Stimulated activated CD4-positive, alpha-beta T cell treated with anti-CD3 and anti-CD28 coated beads, Interleukin-1b, Interleukin-23, amount 100 ng/mL, for 24 hours (primary cell): Measurements from ENCODE around the gene ZSWIM7.
"Not testable (repeated sequence)": the region's sequence is repeated elsewhere in the genome, so short reads cannot be mapped to it uniquely, and the experiment has no call there.

ENCODE experiments used
- DNase-seq, 4 experiments: peaks; one replicate each; pipeline ENCODE4 v3.0.0-alpha.2; 2020; ENCODE audit warnings: low read depth in 4 of 4, low spot score in 1 of 4

Gene ZSWIM7

DNA sequence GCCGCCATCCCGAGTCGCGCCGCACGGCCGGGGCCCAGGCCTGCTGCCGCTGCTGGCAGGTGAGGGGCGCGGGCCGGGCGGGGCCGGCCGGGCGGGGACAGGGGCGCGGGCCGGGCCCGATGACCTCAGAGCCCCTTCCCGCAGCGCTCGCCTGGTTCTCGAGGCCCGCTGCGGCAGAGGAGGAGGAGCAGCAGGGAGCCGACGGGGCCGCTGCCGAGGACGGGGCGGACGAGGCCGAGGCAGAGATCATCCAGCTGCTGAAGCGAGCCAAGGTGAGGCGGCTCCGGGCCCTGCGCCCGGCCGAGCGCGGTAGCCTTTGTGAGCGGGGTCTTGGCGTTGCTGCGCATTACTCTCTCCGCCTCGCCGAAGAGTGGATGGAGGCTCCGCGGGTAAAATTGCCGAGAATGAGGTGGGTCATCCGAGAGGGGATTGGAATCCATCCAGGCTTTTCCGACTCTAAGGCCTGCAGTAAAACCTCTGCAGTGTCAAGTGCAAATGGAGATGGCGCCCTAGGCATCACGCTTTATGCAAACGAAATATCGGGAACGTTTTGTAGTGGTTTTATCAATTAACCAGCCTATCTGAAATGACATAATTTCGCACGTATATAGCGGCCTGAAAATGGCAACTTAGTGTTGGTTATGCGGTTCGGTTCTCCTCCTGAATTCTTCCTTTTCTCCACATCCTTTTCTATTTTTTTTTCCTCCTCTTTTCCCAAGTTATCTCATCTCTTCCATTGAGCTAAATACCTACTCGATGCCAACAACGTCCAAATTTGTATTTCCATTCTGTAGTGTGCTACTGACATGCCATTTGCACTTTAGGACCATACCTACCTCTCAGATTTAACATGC lies 697 bp upstream of the ZSWIM7 start:
- peak in 1 of 4 experiments; percentile 10 for DNase-seq

DNA sequence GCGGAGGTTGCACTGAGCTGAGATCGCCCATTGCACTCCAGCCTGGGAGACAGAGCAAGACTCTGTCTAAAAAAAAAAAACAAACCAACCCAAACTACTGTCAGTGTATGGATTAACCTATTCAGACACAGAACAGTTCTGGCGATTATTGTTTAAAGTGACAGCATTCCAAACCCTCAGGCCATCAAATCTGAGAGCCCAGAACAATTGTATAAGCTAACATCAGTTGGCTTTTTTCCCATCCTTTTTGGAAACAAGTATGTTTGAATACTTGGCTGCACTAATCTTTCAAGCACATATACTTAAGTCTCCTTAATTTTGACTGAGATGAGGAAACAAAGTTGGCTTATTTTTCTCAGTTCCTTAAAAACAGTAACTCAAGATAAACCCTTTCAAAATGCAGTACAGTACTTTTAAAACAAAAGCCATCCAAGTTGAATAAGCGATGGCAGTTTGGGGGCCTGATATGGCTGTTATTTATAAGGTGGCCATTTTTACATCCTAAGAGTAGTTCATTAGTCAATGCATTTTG lies 1.4 kb downstream of the ZSWIM7 start:
- DNase-seq = no peak

DNA sequence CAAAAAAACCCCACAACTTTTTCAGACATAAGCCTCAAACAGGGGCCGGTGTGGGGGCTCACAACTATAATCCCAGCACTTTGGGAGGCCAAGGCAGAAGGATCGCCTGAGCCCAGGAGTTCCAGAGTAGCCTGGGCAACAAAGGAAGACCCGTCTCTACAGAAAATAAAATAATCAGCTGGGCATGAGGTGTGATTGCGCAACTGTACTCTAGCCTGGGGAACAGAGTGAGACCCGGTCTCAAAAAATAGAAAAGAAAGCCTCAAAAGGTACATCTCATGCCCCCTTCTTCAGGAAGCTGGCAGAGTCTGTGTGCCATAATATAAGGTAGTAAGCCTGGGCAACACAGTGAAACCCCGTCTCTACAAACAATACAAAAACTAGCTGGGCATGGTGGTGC lies 3.2 kb downstream of the ZSWIM7 start:
- DNase-seq = no peak

DNA sequence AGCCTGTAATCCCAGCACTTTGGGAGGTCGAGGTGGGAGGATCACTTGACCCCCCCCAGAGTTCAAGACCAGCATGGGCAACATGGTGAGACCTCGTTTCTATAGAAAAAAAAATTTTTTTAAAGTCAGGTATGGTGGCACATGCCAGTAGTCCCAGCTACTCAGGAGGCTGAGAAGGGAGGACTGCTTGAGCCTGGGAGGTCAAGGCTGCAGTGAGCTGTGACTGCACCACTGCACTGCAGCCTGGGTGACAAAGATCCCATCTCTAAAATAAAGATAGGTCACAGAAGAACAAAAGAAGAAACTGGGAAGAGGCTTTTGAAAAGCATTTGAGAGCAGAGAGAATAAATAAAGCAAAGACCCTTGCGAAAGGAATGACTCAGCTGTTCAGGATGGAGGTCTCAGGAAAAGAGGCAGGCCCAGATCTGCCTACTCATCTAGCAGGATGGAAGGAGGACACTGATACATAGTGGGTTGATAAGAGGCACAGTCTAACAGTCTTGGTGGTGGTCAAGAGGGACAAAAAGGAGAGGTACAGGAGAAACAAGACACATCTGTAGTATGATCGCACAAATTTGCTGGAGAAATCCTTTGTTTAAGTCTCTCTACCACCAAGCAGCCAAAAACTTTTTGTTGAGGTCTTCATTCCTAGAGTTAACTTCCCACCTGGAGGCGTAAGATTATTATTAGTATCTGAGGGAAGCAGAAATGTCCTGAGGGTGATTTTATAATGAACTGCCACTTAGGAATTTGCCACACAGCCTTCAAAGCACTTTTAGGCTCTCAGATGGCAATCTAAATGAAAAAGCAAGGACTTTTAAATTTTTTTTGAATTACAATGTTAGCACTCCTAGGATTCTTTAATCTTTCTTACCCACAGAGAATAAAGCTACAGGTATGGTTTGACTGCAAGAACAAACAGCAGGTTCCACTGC lies 17.6 kb downstream of the ZSWIM7 start:
- no peak for DNase-seq

DNA sequence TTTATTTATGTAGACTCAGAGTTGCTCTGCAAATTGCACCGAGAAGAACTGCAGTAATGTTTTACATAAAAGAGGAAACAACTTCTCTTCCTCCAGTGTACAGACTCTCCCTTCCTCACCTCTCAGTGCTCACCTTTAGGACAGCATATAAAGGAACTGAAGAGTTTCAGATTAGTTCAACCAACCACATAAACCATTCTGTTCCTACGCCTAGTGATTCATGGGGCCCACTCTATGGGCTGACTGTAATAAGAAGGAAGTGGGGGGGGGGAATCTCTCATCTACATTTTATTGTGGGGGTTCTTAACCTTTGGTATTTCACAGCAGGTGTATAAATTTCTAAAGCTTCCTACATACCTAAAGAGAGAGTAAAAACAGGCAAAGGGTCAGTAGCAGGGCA lies 18.3 kb downstream of the ZSWIM7 start:
- peak in 1 of 4 experiments; percentile 12 for DNase-seq

DNA sequence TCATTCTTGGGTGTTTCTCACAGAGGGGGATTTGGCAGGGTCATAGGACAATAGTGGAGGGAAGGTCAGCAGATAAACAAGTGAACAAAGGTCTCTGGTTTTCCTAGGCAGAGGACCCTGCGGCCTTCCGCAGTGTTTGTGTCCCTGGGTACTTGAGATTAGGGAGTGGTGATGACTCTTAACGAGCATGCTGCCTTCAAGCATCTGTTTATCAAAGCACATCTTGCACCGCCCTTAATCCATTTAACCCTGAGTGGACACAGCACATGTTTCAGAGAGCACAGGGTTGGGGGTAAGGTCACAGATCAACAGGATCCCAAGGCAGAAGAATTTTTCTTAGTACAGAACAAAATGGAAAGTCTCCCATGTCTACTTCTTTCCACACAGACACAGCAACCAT lies 20.5 kb downstream of the ZSWIM7 start:
- DNase-seq = not testable (repeated sequence)

DNA sequence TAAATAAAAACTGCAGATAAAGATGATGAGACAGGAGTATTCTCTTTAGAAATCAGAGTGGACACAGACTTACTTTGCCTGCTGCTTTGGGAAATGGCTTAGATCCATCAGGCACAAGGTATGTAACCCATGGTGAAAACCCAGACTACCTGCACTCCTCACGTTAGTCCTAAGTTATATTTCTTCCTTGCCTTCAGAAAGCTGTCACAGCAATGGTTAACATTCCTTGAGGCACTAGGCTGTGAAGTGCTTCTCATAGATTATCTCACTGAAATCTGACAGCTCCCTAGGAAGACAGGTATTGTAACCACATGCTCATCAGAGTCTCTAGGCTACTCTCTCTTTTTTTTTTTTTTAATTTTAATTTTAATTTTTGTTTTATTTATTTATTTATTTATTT lies 20.9 kb downstream of the ZSWIM7 start:
- no peak for DNase-seq

DNA sequence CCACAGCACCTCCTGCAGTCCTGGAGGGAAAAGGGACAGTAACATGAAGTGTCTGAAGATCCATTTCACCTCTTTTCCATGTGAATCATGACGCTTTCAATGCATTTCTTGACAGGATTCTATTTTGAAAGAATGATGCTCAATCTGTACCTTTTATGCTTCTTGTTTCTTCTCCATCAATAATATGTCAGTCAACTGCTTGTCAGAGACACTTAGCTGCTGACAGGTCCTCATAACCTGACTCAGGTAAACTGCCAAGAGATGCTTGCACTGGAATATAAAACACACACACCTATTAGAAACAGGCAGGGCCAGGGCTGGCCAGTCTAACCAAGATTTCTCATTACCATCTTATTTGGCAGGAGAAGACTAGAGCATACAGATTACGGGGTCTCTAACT lies 21.6 kb downstream of the ZSWIM7 start:
- DNase-seq = no peak

DNA sequence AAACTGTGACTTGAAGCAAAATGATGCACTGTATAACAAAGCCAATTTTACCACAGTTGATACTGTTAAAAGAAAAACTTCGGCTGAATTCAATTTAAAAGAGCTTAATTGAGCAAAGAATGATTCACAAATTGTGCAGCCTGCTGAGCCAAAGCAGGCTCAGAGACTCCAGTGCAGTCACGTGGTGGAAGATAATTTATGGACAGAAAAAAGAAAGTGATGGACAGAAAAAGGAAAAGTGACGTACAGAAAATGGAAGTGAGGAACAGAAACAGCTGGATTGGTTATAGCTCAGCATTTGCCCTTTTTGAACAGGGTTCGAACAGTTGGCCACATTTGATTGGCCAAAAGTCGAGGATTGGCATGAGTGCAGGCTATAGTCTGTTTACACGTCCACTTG lies 25.7 kb downstream of the ZSWIM7 start:
- no peak for DNase-seq

DNA sequence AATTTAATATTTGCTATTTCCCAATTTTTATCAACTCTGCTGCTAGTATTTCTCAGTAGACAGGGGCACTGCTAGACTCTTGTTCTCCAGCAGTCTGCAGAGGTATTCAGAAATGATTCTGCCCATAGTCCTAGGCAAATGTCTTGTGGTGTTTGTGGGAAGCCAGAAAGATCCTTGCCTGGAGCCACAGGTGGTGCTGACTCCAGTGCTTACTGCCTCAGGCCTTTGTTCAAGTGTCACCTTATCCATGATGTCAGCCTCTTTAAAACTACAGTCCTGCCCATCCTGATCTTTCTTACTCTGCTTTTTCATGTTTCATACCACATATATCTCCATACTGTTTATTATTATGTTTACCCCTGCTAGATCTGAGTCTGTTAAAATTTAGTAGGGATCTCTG lies 26.5 kb downstream of the ZSWIM7 start:
- DNase-seq = no peak

DNA sequence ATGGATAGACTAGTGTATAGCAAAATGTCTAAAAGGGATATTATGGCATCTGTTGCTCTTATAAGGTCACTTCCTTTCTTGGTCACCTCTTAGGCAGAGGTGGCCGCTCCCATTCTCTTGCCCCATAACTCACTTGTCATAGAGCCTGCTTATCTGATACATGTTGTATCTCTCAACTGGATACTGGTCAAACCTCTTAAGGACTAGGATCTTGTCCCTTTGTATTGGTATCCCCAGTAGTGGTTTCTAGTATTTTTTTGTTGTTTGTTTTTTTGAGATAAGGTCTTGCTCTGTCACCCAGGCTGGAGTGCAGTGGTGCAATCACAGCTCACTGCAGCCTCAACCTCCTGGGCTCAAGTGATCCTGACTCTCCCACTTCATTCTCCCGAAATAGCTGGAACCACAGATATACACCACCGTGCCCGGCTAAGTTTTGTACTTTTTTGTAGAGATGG lies 27.0 kb downstream of the ZSWIM7 start:
- DNase-seq = no peak

DNA sequence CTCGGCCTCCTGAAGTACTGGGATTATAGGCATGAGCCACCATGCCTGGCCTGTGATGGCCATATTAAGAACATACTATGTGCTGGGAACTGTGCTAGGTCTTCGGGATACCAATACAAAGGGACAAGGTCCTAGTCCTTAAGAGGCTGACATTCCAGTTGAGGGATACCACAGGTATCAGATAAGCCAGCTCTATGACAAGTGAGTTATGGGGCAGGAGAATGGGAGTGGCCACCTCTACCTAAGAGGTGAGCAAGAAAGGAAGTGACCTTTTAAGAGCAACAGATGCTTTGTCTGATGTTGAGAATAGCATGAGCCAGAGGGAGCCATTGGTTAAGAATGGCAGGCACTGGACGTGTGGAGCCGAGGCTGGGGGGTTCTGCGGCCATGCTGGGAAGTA lies 27.6 kb downstream of the ZSWIM7 start:
- no peak for DNase-seq

DNA sequence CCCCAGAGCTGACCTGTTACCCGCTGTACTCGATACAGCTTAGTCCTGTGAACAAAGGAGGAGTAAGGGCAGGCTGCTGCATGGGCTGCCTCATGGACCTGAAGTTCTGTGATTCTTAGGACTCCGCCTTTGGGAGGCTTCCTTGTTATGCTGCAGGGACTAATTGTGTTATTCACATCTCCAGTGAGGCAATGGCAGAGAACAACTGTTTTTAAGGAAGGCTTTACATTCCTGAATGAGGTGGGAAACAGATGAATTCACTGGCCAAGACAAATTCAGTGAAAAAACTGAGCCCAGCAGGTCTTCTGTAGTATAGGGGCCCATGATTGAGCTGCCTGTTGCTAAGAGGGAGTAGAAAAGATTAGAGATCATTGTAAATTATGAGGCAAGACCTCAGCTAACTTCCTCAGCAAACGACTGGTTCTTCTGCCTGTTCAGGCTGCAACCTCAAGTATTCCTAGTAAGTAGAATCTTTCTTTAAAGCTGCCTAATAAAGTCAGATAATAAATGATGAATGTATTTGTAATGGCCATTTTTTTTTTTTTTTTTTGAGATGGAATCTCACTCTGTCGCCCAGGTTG lies 28.3 kb downstream of the ZSWIM7 start:
- DNase-seq = no peak

DNA sequence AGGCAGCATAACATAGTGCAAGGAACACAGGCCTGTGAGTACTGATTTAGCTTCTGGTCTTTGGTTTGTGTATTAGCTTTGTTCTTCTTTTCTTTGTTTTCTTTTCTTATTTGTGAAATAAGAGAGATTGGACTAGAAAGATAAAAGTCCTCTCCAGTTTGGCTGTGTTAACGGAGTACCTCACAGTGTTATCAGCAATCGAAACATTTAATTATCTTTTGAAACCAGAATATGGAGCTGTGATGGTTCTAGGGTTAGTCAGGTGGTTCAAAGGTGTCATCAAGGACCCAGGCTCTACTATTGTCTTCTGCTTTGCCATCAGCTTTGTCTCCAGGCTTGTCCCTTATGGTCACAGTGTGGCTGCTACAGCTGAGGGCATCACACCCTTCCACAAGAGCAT lies 29.0 kb downstream of the ZSWIM7 start:
- DNase-seq = no peak

DNA sequence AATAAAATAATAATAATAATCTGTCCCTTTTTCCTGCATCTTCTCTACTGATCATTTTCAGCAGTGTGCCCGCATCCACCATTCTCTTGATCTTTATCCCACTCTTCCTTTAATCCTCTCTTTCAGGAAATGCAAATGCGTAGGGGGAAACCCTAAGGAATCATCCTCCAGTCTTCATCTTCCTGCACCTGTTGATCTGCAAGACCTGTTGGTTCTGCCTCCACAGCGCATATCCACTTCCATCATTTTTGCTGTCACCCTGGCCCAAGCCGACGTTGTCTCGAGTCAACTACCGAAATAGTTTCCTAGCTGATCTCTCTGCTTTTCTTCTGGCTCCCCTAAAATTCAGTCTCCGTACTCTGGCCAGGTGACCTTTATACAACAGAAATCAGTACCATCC lies 30.0 kb downstream of the ZSWIM7 start:
- no peak for DNase-seq

DNA sequence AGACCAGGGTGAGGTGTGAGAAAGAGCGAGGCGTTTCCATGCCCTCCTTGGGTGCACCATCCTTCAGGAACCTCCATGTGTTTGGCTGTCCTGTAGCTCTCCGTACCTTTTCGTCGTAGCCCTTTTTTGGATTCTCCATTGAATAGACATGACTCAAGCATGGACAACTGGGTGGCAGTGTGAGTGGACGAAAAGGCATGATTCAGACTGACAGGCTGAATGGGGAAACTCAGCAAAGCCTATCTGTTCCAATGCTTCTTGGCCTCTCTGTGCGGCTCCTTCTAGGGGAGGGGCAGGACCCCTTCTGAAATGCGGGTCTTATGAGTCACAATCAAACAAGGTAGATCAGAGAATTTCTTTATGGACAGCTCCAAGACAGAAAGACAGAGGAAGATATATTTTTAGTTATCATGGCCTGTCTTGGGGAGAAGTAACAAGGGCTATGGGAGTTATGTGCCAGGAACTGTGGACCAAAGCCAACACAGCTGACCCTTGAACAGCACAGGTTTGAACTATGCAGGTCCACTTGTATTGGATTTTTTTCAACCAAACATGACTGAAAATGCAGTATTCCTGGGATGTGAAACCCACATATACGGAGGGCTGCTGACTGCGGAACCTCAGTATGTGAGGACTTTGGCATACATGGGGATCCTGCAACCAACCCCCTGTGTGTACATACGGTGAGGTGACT lies 31.7 kb downstream of the ZSWIM7 start:
- no peak for DNase-seq

DNA sequence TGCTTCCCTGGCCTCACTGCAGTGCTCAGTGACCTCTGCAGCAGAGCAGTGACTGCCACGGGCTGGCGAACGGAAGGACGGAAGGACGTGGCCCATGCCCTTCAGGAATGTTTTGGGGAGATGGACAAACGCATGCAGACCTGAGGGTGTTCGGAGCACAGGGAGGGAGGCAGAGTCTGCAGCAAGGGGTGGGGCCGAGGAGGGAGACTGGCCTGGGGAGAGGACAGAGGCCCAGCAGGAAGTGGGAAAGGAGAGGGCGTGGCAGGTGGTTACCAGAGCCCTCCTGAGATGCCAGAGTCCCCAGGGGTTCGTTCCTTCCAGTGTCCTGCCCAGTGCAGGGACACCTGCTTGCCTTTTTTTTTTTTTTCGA lies 32.6 kb downstream of the ZSWIM7 start:
- no peak for DNase-seq

DNA sequence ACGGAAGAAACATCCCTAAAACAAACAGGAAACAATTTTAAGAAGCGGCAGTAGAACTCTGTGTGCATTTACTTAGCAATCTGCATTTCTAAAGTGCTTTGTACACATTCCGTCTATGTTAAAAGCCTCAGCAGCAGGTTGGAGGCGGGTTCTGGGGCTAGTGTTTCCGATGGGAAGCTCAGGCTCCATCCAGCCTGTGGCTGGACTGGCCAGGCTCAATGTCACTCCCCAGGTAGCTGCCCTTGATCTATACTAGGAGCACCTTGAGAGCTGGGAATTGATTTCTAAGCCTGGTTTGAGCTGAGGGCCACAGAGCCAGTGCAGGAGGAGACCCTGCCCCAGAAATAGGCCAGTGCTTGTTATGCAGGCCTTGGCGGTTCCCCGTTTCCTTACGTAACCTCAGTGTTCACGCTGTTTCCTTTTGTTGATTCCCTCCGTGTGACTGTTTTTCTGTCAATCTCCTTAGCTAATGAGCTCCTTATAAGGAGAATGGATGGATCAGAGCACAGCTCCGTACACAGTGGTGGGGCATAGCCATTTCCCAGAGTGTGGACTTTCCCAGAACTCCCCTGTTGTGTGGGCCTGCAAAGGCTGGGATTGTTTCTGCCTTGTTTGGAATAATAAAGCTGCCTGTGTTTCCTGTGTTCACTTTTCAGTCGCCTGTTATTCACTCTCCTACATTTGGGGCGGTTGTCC lies 33.2 kb downstream of the ZSWIM7 start:
- DNase-seq = no peak

DNA sequence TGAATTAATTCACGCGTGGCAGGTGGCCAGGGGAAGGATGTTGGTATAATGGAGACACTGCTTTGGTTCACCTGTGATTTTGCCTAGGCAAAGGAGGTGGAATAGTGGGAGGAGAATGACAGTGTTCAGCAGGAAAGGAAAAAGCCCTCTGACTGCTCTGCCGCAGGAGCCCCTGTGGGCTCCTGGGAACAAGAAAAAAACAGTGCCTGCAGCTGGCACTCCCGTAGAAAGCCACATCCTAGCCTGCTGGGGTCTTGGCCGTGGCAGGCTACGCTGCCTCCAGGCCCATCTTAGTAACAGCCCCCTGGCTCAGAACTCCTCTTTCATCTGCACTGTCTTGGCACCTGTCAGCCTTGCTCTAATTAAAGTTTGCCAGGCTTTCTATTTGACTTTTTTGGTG lies 34.0 kb downstream of the ZSWIM7 start:
- no peak for DNase-seq

DNA sequence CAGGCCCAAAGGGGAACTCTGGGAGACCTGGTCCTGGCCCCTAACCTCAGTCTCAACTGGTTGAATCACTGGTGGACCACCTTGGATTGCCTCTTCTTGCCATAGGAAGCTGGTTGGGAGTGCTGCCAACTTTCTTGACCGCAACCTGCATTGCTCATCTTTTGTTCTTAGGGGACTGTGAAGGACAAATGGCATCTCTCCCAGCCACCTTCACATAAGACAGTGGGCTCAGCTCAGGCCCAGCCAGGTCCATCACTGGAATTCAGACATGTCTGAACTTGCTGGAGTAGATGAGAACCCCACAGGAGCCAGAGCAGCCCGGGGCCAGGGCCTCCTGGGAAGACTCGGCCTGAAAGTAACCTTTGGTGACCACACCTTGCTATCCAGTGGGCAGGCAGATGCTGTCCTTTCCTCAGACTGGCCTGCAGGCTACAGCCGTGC lies 35.8 kb downstream of the ZSWIM7 start:
- no peak for DNase-seq
